Skin of body (tissue), 3 donors: Measurements from ENCODE around the gene EIF3F. TPM values are rescaled to one million over a fixed set of nuclear protein-coding genes. Genes with fewer than 3 reads are reported as not detected.

Experiments used
- DNase-seq: peaks from one replicate; lab custom pipeline; 2025; lab: John Stamatoyannopoulos, UW
- small RNA-seq: library from RNA; depleted of rRNA; stranded (forward); fragments of <200 nt; gene quantifications from one replicate; pipeline ENCODE3, GENCODE V24; 2014; ENCODE audit warnings: low replicate concordance
- total RNA-seq: library from RNA; depleted of rRNA; stranded (reverse); fragments of >200 nt; gene quantifications from one replicate; pipeline ENCODE4 v1.2.3, GENCODE V29; 2014

Gene EIF3F
- total RNA-seq, 1 donor from 2014 or later = 122 TPM

GRCh38 chr11:8038811-8039529 is 51.8 kb downstream of the EIF3F start:
- DNase-seq = no peak

GRCh38 chr11:8039530-8040260 is 52.6 kb downstream of the EIF3F start:
- DNase-seq = no peak

GRCh38 chr11:8040261-8040920 is 53.3 kb downstream of the EIF3F start:
- no peak for DNase-seq

- DNase-seq = no peak
Measured at GRCh38 chr11:8040921-8041285, 53.8 kb downstream of the EIF3F start.

GRCh38 chr11:8041576-8041975 is 54.4 kb downstream of the EIF3F start:
- DNase-seq = no peak

GRCh38 chr11:8043756-8044155 is 56.6 kb downstream of the EIF3F start:
- DNase-seq = no peak

GRCh38 chr11:8045839-8046238 is 58.7 kb downstream of the EIF3F start:
- DNase-seq = no peak

GRCh38 chr11:8047382-8047781 is 60.2 kb downstream of the EIF3F start:
- no peak for DNase-seq

- no peak for DNase-seq
Measured at GRCh38 chr11:8049084-8049483, 61.9 kb downstream of the EIF3F start.

Small RNA genes lying within 50 kb of the gene (small RNA-seq; reads per million reads assigned to genes)
- not detected for gene COX6CP5

Other genes starting within 250 kb of the EIF3F start
- not detected for gene OR5P2, start 190.4 kb upstream of the EIF3F start, total RNA-seq
- gene OR5P3, start 156.5 kb upstream of the EIF3F start, total RNA-seq = 0.59 TPM
- not detected for gene OR10A6, start 56.1 kb upstream of the EIF3F start, total RNA-seq
- gene OR10A3, start 45.6 kb upstream of the EIF3F start, total RNA-seq = not detected
- 5.0 TPM for gene NLRP10, start 21.9 kb upstream of the EIF3F start, total RNA-seq
- gene TUB, start 93.9 kb downstream of the EIF3F start, total RNA-seq = 20.2 TPM
- 9.5 TPM for gene RIC3, start 181.7 kb downstream of the EIF3F start, total RNA-seq